HG03139 (cell line): ENCODE measurements around the gene MAGI2.
"Not testable (repeated sequence)": the region's sequence is repeated elsewhere in the genome, so short reads cannot be mapped to it uniquely, and the experiment has no call there.

Source experiments
- ATAC-seq: cut with Tn5 transposase; IDR thresholded peaks from one replicate; pipeline ENCODE4 v1.9.1; 2021; ENCODE audit not compliant: unreplicated experiment

MAGI2 gene

DNA sequence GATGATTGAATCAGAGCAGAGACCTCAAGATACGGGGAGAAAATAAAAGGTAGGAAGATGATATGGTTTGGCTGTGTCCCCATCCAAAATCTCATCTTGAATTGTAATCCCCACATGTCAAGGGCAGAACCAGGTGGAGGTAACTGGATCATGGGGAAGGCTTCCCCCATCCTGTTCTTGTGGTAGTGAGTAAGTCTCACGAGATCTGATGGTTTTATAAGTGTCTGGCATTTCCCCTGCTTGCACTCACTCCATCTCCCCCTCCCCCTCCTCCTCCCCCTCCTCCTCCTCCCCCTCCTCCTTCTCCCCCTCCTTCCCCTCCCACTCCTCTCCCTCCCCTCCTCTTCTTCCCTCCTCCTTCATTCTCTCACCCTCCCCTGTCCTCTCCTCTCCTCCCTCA is 950.2 kb downstream of the MAGI2 start:
- ATAC-seq, result not testable (repeated sequence)

DNA sequence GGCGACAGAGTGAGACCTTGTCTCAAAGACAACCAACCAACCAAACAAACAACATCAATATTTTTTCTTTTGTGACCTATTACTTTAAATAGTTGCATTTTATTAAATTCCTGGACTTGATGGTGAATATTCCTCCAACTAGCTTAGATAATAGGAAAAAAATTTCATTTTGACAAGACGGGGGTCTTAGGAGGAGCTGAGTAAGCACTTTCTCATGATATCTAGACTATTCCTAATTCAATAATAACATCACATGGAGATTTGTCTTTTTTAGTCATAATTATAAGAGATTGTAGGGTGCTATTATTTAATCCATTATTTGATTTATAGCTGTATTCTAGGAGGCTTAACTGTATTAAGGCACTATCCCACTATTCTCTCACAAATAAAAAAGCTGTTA is 952.4 kb downstream of the MAGI2 start:
- ATAC-seq, result no peak

DNA sequence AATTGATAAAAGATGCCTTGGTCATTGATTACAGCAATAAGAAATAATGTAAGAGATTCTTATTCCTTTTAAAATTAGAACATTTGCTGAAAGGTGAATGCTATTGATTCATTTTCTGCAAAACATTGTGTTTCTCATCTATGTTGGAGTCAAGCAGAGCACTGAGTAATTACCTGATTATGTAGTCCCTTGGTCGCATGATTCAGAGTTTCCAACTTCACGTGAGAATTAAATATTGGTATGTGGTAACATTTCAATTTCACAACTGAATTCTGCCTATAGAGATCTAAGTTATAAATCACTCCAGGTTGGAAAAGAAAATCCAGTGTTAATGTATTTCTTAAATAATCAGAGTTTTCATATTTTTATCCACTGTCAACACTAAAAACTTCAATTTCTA is 953.5 kb downstream of the MAGI2 start:
- ATAC-seq, result no peak

DNA sequence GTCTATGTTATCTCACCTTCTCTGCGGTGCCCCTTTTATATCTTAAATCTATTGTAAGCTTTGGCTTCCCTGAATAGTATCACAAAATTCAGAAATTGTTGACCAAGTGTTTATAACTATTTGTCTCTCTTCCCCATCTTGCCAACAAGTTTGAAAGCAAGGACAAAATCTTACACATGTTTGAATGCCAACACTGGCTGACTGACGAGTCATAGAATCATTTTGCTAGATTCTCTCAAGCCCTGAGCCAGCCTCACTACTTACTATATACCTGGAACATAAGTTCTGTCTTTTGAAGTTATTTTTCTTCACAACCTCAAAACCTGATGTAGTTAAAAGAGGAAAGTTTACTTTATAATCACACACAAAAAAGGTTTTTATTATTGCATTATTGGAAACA is 954.2 kb downstream of the MAGI2 start:
- no peak for ATAC-seq

DNA sequence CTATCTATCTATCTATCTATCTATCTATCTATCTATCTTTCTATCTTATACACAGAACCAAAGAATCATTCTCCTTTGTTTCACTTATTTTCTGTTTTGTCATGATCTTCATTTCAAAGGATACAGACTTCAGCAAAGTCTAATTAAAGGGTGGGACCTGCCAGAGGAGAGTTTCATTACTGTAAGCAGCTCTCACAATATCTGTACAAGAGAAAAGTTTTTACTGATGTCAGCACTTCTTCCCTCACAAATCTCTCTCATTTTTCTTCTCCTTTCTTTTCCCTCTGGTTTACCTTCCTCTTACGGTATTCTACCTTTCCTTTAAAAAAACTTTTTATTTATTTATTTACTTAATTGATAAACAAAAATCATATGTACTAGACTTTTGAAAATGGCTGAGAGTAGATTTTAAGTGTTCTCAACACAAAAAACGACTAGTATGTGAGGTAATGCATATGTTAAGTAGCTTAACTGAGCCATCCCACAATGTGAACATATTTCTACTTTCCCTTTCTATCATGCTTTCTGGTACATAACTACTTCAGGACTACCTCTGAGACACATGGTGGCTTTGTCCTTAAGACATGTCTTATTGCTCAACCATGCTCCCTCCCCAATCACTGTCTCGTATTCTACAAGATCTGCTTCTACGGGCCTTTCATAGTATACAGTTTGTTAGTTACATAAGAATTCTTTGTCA is 955.6 kb downstream of the MAGI2 start:
- ATAC-seq, result no peak

DNA sequence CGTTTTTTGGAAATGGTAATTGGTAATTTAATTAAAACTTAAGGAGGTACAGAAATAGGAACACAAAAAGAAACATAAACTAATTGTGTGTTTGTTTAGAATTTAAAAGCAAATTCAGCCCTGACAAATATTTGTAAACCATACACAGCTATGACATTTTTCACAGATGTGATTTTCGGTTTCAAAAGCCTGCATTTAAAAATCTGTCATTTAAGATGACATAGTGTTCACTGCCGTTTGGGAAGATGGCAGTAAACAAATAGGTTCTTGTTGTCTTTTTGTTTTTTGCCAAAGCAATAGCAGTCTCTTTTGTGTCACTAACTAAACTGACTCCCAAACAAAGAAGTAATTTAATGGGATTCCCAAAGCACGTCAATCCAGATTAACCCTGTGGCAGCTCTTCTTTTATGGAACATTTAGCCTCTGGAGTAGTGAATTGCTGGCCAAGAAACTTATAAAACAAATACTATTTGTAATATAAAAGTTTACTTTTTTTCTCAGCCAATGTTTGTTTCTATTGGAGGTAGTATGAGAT is 957.3 kb downstream of the MAGI2 start:
- ATAC-seq, result no peak

DNA sequence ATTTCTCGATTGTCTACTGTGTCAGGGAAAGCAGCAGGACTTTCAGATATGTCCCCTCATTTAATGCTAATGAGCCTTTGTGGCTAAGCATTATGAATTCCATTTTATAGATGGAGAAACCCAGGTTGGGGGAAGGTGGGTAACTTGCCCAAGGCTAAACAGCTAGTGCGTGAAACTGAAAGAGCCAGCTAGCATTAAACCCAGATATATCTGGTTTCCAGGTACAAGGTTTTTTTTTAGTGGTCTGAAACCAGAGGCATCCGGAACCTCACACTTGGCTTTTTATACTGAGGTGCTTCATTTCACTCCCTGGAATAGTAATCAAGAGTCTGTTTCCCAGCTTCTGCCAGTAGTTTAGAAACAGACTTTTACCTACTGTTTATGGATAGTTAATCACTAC is 960.1 kb downstream of the MAGI2 start:
- ATAC-seq, result no peak

DNA sequence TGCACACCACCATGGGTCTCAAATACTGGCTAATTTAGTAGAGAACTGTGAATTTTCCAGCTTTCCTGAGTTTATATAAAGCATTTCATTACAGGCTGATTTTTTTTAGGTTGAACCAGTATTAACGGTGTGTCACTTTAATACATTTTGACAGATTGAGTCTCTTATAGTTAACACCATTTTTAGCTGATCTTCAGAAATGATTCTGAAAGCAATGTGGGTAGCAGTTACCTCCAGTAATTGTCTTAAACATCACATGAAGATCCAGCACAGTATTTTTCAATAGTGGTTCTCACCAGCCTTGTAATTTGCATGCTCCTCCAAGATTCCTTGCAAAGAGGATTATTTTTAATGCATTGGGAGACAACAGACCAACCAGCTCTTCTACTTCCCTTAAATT is 961.3 kb downstream of the MAGI2 start:
- ATAC-seq, result no peak

DNA sequence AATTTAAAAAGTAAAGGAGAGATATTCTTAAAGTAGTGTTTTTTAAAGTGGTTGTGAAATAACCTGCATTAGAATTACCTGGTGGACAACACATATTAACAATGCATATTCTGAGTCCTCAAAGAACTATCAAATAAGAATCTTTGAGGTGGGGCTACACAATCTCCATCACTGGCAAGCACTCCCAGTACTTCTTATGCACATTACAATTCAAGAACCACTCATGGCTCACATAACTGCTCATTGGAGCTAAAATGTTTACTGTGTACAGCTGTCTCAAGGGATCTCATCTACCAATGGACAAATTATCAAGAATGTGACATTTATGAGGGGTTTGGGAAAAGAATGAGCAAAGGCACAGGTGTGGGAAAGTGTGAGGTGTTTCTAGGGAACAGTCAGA is 962.9 kb downstream of the MAGI2 start:
- ATAC-seq, result no peak

DNA sequence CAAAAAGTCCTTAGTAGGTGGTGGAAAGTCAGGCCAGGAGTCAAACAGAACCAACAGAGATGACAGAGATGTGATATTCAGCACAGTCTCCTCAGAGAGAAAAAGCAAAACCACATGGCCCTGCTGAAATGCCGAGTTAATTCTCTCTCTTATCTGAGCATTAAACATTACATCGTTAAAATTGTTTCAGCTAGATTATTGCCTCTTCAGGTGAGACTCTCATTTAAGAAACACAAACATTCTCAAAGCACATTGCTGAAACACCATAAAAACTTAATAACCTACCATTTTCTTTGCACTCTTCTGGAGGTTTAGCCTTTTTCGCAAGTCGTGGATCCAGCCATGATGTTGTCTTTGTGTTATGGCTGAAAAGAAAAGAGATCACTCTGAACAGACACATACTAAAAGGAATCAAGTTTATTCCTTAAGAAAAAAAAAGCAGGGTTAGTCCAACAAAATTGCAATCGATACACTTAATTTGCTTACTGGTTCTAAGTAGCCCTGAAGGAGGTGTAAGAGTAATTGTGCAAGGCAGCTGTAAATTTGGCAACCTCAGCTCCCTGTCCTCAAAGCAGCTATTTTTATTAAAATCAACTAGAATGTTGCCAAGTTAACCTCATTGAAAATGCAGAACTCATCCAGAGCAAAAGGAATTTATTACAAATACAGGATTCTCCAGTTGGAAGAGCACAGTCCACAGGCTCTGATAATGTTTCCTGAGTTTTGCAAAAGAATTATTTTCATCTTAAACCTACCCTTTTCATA is 963.8 kb downstream of the MAGI2 start:
- ATAC-seq, result no peak

DNA sequence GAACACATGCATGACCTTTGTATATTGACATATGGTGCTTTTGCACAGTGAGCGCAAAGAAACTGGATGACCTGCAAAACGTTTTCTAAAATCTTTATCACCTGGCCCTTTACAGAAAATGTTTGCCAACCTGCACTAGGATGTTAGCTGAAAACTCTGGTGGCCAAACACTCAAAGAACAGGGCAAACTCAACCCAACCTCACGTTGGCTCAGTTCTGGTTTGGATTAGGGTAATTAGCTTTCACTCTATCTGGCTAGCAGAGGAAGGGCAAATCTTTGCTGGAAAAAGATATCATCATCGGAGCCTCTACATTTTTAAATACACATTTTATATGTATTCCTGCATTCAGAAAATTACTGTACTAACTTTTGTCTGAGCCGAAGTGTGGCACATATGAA is 966.0 kb downstream of the MAGI2 start:
- no peak for ATAC-seq

DNA sequence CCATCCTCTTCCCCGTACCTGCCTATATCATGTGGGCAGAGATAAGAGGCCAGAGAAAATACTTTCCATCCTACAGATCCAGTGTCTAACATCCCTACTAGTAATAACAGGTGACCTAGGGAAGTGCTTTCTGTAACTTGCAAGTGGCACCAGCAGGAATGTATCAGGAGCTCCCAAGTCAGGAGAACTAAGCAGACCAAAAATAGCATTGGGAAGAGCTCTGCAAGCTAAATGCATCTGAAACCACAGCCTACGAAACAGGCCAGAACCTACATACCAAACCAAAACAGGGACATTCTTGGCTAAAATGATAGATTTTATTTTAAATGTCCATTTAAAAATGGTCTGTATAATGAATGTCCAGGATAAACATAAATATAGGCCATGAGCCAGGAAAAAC is 974.1 kb downstream of the MAGI2 start:
- no peak for ATAC-seq

DNA sequence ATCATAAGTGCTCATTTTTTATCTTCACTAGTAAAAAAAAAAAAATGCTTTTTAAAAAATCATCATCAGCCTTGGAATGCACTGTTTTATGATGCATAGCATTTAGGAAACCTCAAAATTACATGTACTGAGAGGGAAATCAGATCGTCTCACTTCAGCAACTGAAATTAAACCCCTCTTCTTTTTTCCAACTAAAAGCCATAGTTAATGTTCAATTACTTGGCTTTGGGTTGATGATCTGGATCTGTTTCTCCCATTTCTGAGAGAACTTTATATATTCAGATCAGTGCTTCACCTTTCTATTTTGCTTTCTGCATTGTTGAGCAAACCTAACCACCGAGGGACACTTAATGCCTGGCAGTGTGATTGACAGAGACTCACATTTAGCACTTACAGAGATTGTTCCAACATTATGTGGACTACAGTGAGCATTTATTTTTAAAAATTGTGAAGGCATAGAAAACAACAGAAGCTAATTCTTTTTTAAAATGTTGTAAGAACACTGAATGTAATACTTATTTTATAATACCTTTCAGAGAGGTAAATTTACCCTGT is 976.5 kb downstream of the MAGI2 start:
- no peak for ATAC-seq

DNA sequence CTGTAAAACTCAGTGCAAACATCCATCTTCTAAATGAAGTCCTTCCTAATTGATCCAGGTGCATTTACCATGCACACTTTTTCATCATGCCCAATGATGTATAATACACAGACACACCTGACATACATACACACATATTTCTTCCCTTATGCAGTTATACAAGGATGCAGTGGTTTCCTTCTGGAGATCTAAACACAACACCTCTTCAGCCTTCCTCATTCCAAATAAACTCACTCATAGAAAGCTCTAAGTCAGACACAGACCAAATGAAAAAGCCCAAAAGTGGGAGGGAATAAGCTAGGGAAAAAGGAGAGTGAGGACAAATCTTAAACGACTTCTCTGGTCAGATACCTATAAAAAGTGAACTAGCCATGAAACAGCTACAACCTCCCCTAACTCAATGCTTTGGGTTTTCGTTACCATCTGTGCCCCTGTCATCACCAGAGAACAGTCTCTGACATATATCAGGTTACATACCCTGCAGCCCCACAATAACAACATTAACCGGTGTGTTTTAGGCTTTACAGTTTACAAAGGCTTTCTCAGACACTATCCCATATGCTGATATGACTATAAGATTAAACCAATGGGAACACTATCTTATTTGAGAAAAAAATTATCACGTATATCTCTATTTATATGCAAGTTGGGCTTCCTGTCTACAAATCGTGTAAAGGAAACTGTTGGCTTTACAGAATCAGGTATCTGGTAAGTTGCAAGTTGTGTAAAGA is 979.7 kb downstream of the MAGI2 start:
- ATAC-seq, result no peak

DNA sequence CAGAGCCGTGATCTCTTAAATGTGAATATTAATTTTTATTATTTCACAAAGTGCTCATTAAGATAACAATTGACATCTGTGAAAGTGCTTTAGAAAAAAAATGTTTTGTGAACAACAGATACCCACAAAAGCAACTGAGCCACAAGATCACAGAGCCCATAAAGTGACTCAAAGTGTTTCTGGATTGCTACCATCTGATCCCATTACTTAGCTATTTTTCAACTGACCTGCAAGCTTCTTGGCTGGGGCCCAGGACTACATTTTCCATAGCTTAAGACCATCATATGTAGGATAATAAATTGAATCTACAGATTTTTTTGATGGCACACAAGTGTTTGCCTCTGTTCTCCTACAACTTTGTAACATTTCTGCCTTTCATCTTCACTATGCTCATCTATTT is 980.4 kb downstream of the MAGI2 start:
- no peak for ATAC-seq

DNA sequence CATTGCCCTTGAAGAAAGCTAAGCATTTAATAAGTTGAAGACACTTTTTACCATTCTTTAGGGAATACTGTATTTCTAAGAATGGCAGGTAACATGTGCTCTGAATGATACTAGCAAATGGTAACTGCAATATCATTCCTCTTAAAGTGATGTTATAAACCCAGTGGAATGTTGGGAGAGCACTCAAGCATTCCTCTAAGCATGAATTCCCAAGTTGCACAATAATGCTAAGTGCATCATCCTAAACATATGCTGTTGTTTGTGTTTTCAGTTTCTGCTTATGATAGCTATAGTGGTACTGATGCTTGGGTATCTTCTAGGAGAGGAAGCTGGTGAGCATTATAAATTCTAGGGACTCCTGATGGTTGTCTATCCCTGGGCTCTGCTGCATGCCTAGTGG is 980.9 kb downstream of the MAGI2 start:
- no peak for ATAC-seq

DNA sequence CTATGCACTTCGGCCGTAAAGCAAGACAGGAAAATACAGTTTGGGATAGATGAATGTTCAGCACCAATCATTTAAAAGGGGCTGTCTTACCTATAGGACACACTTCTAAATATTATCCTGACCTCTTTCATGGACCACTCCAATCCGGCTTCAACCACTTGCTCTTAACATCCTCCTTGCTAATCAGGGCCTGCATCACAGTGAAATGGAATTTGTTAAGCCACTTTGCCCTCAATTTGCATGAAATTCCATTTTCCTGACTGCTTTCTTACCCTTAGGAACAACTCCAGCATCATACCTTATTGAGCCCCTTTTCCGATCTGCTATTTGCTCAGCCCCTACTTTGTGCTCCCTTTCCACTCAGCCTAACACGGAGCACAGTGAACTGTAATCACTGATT is 987.6 kb downstream of the MAGI2 start:
- no peak for ATAC-seq

DNA sequence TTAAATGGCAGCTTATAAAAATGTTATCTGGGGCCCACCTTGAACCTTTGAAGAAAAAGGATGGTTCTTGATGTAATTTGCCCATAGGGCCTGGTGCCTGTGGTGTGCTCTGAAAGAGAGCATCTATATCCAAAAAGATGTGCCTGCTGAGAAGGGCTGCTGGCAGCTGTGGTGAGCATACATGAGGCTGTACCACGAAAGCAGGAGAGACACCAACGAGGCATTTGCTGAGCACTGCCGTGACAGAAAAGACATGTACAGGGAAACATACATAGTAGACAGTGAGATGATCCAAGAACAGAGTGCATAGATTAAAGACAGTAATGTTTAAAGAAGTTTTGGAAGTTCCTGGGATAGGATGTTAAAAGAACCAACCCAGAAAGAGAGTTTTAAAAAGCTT is 990.4 kb downstream of the MAGI2 start:
- ATAC-seq, result no peak

DNA sequence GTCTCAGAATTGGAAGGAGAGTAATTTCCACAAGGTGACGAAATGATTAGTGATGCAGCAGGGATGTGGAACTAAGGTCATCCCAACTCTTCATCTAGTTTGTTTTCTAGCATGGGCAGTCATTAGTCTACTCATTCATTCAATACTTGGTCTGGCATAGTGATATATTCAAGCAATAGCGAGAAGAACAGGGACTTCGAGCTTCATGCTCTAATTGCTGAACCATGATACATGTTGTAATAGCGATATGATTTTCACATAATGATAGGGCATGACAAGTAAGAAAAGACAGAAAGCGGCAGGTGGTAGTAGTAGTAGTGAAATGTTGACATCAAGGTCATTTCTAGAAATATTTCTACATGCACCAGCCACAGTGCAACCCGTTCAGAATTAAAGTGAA is 1002.8 kb downstream of the MAGI2 start:
- ATAC-seq, result no peak

DNA sequence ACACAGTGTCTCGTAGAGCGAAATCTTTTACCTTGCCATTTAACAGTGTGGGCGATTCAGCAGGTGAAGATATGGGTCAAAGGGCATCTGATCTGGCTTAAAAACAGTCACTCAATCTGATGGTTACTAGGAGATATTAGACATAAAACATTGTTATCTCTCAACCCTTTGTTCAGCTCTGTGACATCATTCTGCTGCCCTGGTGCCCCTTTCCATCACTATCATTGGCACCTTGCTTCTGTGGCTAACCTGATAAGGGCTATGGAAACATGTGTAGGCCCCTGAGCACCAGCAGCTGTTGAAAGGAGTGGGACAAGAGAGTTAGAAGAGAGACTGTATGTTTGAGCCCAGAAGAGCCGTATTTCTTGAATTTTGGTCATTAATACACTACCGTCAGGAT is 1004.6 kb downstream of the MAGI2 start:
- no peak for ATAC-seq

DNA sequence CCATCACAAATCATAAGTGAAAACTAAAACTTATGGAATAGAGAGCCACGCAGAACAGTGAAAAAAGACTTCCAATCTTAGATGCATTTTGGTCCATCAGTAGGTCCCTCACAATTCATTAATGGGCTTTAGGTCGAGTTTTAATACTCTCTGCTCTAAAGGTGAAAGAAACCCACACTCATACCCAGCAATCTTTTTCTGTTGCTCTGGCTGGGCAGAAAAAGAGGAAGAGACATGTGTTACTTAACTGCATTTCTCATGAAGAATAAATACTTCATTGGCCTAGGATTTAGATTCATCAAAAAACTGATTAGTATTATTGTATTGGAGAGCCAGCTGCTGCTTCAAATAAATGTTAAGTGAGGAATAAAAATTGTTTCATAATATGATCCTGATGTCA is 1009.2 kb downstream of the MAGI2 start:
- ATAC-seq, result no peak

DNA sequence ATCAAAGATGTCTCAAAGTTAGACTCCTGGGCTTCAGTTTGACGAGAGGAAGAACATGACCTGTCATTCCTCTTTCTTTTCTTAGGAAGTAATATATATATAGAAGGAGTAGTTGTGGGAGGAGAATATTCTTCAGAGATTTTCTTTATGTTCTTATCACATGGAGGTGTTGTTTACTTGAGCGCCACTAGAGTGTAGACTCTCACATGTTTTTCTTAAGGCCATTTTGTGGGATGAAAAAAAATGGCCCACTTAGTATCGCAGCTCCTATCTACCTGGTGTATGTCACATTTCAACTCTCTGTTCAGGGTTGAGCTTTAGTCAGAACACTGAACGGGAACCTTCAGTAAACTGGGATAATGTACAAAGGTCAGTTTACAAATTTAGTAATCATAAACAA is 1009.7 kb downstream of the MAGI2 start:
- no peak for ATAC-seq
